Liver (tissue), 9 donors: ENCODE measurements around the gene TWIST2. TPM values are rescaled to one million over a fixed set of nuclear protein-coding genes. Genes with fewer than 3 reads are reported as not detected.

Source experiments
- DNase-seq: peaks from one replicate; pipeline ENCODE4 v3.0.0-alpha.2; 2017; ENCODE audit warnings: low spot score
- H3K27ac ChIP-seq, 2 donors: one replicate each; pipeline ENCODE4 v1.7.0; 2013; ENCODE audit warnings: inconsistent platforms in 2 of 2, low read length in 2 of 2, control low read depth in 1 of 2, low read depth in 1 of 2, mild to moderate bottlenecking in 1 of 2
- H3K27me3 ChIP-seq, 4 donors: one replicate each; pipeline versions ENCODE4 v1.6.1 to v1.7.0; 2013; ENCODE audit warnings: low read length in 3 of 4, inconsistent platforms in 1 of 4, mild to moderate bottlenecking in 1 of 4, moderate library complexity in 1 of 4; ENCODE audit not compliant: control insufficient read depth in 4 of 4, insufficient read depth in 4 of 4
- H3K36me3 ChIP-seq, 4 donors: one replicate each; pipeline versions ENCODE4 v1.6.1 to v1.7.0; 2013; ENCODE audit warnings: low read length in 3 of 4, mild to moderate bottlenecking in 3 of 4, low read depth in 1 of 4, moderate library complexity in 1 of 4; ENCODE audit not compliant: control insufficient read depth in 4 of 4, insufficient read depth in 3 of 4
- H3K4me1 ChIP-seq, 4 donors: one replicate each; pipeline versions ENCODE4 v1.6.1 to v1.7.0; 2013; ENCODE audit warnings: low read length in 3 of 4, mild to moderate bottlenecking in 3 of 4, moderate library complexity in 1 of 4; ENCODE audit not compliant: control insufficient read depth in 4 of 4, insufficient read depth in 4 of 4
- H3K4me3 ChIP-seq, 3 donors: one replicate each; pipeline versions ENCODE4 v1.6.1 to v1.7.0; 2013; ENCODE audit warnings: low read length in 3 of 3, control low read depth in 1 of 3, low read depth in 1 of 3, mild to moderate bottlenecking in 1 of 3
- H3K9ac ChIP-seq, 2 donors: one replicate each; pipeline ENCODE4 v1.7.0; 2013; ENCODE audit warnings: low read length in 2 of 2, mild to moderate bottlenecking in 2 of 2, moderate library complexity in 2 of 2, control low read depth in 1 of 2, low read depth in 1 of 2
- H3K9me3 ChIP-seq, 4 donors: one replicate each; pipeline versions ENCODE4 v1.6.1 to v1.7.0; 2013; ENCODE audit warnings: low read length in 3 of 4; ENCODE audit not compliant: control insufficient read depth in 4 of 4
- EGR1 ChIP-seq, 2 donors: IDR thresholded peaks; 2 replicates each; pipeline ENCODE4 v1.6.1; 2016 to 2018; ENCODE audit warnings: antibody characterized with exemption in 2 of 2, low read depth in 2 of 2
- FOXA1 ChIP-seq: IDR thresholded peaks from 2 replicates; pipeline ENCODE4 v1.6.1; 2016; ENCODE audit warnings: antibody characterized with exemption
- FOXA2 ChIP-seq: IDR thresholded peaks from 2 replicates; pipeline ENCODE4 v1.6.1; 2016; ENCODE audit warnings: antibody characterized with exemption
- GABPA ChIP-seq, 2 donors: IDR thresholded peaks in 1 of 2; conservative IDR thresholded peaks in 1 of 2; 2 replicates each; pipeline ENCODE4 v1.6.1; 2016; ENCODE audit warnings: antibody characterized with exemption in 2 of 2, mild to moderate bottlenecking in 1 of 2, moderate library complexity in 1 of 2
- HNF4A ChIP-seq, 2 donors: conservative IDR thresholded peaks; 2 replicates each; pipeline ENCODE4 v1.6.1; 2016; ENCODE audit warnings: antibody characterized with exemption in 2 of 2, mild to moderate bottlenecking in 2 of 2
- HNF4G ChIP-seq: IDR thresholded peaks from 2 replicates; pipeline ENCODE4 v1.6.1; 2016; ENCODE audit warnings: antibody characterized with exemption
- JUND ChIP-seq, 2 donors: IDR thresholded peaks; 2 replicates each; pipeline ENCODE4 v1.6.1; 2016; ENCODE audit warnings: antibody characterized with exemption in 2 of 2
- NR2F2 ChIP-seq: IDR thresholded peaks from 2 replicates; pipeline ENCODE4 v1.6.1; 2016; ENCODE audit warnings: antibody characterized with exemption
- RAD21 ChIP-seq, 2 donors: IDR thresholded peaks; 2 replicates each; pipeline ENCODE4 v1.6.1; 2016; ENCODE audit warnings: antibody characterized with exemption in 2 of 2, mild to moderate bottlenecking in 2 of 2
- RXRA ChIP-seq, 2 donors: IDR thresholded peaks; 2 replicates each; pipeline ENCODE4 v1.6.1; 2017 to 2018; ENCODE audit warnings: antibody characterized with exemption in 2 of 2, mild to moderate bottlenecking in 1 of 2
- SP1 ChIP-seq: IDR thresholded peaks from 2 replicates; pipeline ENCODE4 v1.6.1; 2018; ENCODE audit warnings: antibody characterized with exemption, mild to moderate bottlenecking
- TAF1 ChIP-seq: conservative IDR thresholded peaks from 2 replicates; pipeline ENCODE4 v1.6.1; 2016; ENCODE audit warnings: antibody characterized with exemption, mild to moderate bottlenecking
- YY1 ChIP-seq: IDR thresholded peaks from 2 replicates; pipeline ENCODE4 v1.6.1; 2016; ENCODE audit warnings: antibody characterized with exemption, mild to moderate bottlenecking
- WGBS: extraction: QIAGEN DNeasy Blood & Tissue Kit; methylation state at CpG from one replicate; pipeline ENCODE4 v1.1.7; 2013; 5-methylcytosine and 5-hydroxymethylcytosine counted together
- polyA plus RNA-seq, 2 donors: library from polyadenylated mRNA; stranded (reverse) in 1 of 2; unstranded in 1 of 2; fragments of 200-250 nt in 1 of 2; fragments of >200 nt in 1 of 2; fragmentation: Nextera tagmentation in 1 of 2; extraction: Ambion mirVana in 1 of 2; gene quantifications; one replicate each; pipeline versions ENCODE4 v1.2.1 to v1.2.3, GENCODE V29; 2013 to 2015
- total RNA-seq, 2 donors: library from RNA; depleted of rRNA; stranded (reverse); fragments of >200 nt; gene quantifications; one replicate each; pipeline ENCODE4 v1.2.3, GENCODE V29; 2014
- TF ChIP-seq, protein P1 (sequence below): IDR thresholded peaks from 2 replicates; pipeline ENCODE4 v1.6.1; 2016; ENCODE audit warnings: antibody characterized with exemption
- TF ChIP-seq, protein P2 (sequence below): fragments of 150-350 bp; IDR thresholded peaks from 2 replicates; pipeline ENCODE4 v1.5.1; 2017; ENCODE audit warnings: improper control_type of control experiment, low read depth, low read length; ENCODE audit not compliant: missing input control
- TF ChIP-seq, protein P3 (sequence below): IDR thresholded peaks from 2 replicates; pipeline ENCODE4 v1.6.1; 2016; ENCODE audit warnings: antibody characterized with exemption, mild to moderate bottlenecking
- TF ChIP-seq, protein P4 (sequence below): IDR thresholded peaks from 2 replicates; pipeline ENCODE4 v1.6.1; 2016; ENCODE audit warnings: antibody characterized with exemption
- TF ChIP-seq, protein P5 (sequence below): IDR thresholded peaks from 2 replicates; pipeline ENCODE4 v1.6.1; 2016; ENCODE audit warnings: antibody characterized with exemption
- donor health status: healthy.
- donor health status: healthy.
- donor health status: healthy.
- donor health status: healthy.
- donor health status: healthy.

The TWIST2 gene
- total and polyA plus RNA-seq, 4 donors = 0.17 to 0.20 (median 0.19) TPM; not detected in 1

DNA sequence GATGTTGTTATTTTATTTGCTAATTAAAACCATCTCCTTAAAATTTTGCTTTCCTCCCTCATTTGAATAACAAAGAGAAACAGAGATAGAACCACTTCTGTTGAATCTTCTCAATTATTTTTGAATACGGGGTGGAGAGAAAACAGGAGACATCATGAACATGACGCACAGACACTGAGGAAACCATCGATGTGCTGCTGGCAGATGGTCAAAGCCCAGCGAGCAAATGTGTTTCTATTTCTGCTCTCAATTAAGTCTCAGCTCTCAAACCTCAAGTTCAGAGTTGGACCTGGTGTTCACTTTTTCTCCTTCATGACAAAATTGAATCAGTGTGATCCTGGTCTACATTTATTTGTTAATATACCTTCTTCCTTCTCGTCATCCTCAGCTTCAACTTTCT is 36.1 kb upstream of the TWIST2 start:
- DNase-seq = no peak
- Histone ChIP-seq H3K4me1 (no peaks in the 10 kb centered on the region), H3K9ac (no peak overlapping the region), H3K27ac (no peak overlapping the region), H3K4me3 (no peak overlapping the region), H3K27me3 (peaks cover 0 to 3% (median 0%) of the 10 kb centered on the region in 4 donors), H3K9me3 (peaks cover 0 to 6% (median under 1%) of the 10 kb centered on the region in 4 donors), H3K36me3 (no peaks in the 10 kb centered on the region)
- TF ChIP-seq, protein P1, sequence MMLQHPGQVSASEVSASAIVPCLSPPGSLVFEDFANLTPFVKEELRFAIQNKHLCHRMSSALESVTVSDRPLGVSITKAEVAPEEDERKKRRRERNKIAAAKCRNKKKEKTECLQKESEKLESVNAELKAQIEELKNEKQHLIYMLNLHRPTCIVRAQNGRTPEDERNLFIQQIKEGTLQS = no peak
- TF ChIP-seq FOXA1 (no peak), RAD21 (IDR thresholded peaks at IDR 0.05) (no peak), SP1 (no peak), RXRA (IDR thresholded peaks at IDR 0.05) (no peak), JUND (IDR thresholded peaks at IDR 0.05) (no peak), NR2F2 (no peak), GABPA (IDR thresholded peaks at IDR 0.05 in 1 of 2, conservative IDR thresholded peaks at IDR 0.05 in 1 of 2) (no peak), YY1 (no peak), TAF1 (no peak), FOXA2 (no peak), HNF4A (conservative IDR thresholded peaks at IDR 0.05) (no peak), HNF4G (no peak), EGR1 (IDR thresholded peaks at IDR 0.05; ENCODE audit: low read depth in 2 of 2) (no peak)
- TF ChIP-seq, protein P2, sequence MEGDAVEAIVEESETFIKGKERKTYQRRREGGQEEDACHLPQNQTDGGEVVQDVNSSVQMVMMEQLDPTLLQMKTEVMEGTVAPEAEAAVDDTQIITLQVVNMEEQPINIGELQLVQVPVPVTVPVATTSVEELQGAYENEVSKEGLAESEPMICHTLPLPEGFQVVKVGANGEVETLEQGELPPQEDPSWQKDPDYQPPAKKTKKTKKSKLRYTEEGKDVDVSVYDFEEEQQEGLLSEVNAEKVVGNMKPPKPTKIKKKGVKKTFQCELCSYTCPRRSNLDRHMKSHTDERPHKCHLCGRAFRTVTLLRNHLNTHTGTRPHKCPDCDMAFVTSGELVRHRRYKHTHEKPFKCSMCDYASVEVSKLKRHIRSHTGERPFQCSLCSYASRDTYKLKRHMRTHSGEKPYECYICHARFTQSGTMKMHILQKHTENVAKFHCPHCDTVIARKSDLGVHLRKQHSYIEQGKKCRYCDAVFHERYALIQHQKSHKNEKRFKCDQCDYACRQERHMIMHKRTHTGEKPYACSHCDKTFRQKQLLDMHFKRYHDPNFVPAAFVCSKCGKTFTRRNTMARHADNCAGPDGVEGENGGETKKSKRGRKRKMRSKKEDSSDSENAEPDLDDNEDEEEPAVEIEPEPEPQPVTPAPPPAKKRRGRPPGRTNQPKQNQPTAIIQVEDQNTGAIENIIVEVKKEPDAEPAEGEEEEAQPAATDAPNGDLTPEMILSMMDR = no peak
- TF ChIP-seq, protein P3, sequence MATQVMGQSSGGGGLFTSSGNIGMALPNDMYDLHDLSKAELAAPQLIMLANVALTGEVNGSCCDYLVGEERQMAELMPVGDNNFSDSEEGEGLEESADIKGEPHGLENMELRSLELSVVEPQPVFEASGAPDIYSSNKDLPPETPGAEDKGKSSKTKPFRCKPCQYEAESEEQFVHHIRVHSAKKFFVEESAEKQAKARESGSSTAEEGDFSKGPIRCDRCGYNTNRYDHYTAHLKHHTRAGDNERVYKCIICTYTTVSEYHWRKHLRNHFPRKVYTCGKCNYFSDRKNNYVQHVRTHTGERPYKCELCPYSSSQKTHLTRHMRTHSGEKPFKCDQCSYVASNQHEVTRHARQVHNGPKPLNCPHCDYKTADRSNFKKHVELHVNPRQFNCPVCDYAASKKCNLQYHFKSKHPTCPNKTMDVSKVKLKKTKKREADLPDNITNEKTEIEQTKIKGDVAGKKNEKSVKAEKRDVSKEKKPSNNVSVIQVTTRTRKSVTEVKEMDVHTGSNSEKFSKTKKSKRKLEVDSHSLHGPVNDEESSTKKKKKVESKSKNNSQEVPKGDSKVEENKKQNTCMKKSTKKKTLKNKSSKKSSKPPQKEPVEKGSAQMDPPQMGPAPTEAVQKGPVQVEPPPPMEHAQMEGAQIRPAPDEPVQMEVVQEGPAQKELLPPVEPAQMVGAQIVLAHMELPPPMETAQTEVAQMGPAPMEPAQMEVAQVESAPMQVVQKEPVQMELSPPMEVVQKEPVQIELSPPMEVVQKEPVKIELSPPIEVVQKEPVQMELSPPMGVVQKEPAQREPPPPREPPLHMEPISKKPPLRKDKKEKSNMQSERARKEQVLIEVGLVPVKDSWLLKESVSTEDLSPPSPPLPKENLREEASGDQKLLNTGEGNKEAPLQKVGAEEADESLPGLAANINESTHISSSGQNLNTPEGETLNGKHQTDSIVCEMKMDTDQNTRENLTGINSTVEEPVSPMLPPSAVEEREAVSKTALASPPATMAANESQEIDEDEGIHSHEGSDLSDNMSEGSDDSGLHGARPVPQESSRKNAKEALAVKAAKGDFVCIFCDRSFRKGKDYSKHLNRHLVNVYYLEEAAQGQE = no peak
- TF ChIP-seq, protein P4, sequence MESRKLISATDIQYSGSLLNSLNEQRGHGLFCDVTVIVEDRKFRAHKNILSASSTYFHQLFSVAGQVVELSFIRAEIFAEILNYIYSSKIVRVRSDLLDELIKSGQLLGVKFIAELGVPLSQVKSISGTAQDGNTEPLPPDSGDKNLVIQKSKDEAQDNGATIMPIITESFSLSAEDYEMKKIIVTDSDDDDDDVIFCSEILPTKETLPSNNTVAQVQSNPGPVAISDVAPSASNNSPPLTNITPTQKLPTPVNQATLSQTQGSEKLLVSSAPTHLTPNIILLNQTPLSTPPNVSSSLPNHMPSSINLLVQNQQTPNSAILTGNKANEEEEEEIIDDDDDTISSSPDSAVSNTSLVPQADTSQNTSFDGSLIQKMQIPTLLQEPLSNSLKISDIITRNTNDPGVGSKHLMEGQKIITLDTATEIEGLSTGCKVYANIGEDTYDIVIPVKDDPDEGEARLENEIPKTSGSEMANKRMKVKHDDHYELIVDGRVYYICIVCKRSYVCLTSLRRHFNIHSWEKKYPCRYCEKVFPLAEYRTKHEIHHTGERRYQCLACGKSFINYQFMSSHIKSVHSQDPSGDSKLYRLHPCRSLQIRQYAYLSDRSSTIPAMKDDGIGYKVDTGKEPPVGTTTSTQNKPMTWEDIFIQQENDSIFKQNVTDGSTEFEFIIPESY = no peak
- 80% methylated on average over 5 of the region's 5 CpGs for WGBS

DNA sequence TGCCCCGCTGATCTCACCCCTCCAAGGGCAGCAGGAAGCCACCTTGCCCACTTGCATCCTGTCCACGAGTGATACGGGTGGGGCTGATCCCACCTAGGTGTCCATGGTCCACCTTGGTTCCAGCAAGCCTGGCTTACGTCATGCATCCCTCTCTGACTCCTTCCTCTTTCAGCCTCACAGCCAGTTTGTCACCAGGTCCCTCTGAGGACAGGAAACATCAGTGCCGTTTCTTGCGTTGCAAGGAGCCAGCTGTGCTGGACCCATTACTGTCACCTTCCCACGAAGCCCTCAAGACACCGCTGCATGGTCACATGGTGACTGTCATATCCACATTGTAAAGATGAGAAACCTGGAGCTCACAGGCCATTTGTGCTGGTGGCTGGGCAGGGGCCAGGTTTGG is 34.8 kb upstream of the TWIST2 start:
- 72% methylated on average over 8 of the region's 8 CpGs for WGBS
- peaks cover 0 to 2% (median 0%) of the 10 kb centered on the region in 4 donors for H3K9me3 ChIP-seq
- H3K9ac ChIP-seq = no peak overlapping the region
- peak; percentile 13 for DNase-seq
- no peaks in the 10 kb centered on the region for H3K36me3 ChIP-seq
- no peak overlapping the region for H3K4me3 ChIP-seq
- TF ChIP-seq HNF4A (conservative IDR thresholded peaks at IDR 0.05) (no peak), SP1 (no peak), HNF4G (no peak), EGR1 (IDR thresholded peaks at IDR 0.05; ENCODE audit: low read depth in 2 of 2) (no peak)
- TF ChIP-seq, protein P5, sequence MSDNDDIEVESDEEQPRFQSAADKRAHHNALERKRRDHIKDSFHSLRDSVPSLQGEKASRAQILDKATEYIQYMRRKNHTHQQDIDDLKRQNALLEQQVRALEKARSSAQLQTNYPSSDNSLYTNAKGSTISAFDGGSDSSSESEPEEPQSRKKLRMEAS = no peak
- peaks cover 0 to 5% (median 4%) of the 10 kb centered on the region in 4 donors for H3K27me3 ChIP-seq
- no peaks in the 10 kb centered on the region for H3K4me1 ChIP-seq
- H3K27ac ChIP-seq = no peak overlapping the region
